ENCODE measurements around the gene CFAP99.

DNA sequence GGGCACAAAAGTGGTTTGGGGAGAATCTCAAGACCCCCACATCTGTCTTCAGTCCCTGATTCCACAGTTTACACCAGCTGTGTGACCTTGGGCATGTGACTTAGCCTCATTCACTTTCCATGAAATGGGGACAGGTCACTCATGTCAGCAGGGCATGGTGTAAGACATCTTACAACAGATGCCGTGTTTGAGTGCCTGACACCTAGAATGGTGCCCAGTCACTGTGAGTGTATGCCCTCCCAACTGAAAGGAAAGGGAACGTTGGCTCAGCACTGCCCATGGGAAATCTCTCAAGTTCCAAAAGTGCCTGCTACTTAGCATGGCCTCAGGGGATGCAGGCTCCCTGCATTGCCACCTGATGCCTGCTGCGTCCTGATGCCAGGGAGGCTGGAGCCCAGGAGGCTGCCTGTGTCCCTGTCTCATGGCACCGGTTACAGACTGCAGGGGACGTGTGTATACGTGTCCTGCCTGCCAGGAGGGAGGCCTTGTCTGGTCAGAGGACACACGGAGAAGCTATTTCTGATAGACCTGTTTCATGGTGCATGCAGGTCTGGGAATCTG, 82.4 kb downstream of the CFAP99 start:
- no peak for TF ChIP-seq POLR2A (IDR thresholded peaks at IDR 0.05; ENCODE audit: control extremely low read depth in 1 of 2, low read depth in 2 of 2, low read length in 2 of 2)
- no peak for TF ChIP-seq KDM5A (IDR thresholded peaks at IDR 0.05; ENCODE audit: low read length)

Data from H1 (cell line).